Body of pancreas (tissue), 4 donors: ENCODE measurements around the gene TSEN34.

Experiments
- CTCF ChIP-seq, 7 experiments: fragments of 450-650 bp in 4 of 7; fragments of 200-600 bp in 3 of 7; sonication (generic) in 3 of 7; IDR thresholded peaks; one replicate each; pipeline ENCODE4 v1.5.1; 2016 to 2019; ENCODE audit warnings: antibody characterized with exemption in 7 of 7
- POLR2A ChIP-seq, 3 donors: fragments of 450-650 bp; IDR thresholded peaks; one replicate each; pipeline ENCODE4 v1.6.1; 2016; ENCODE audit warnings: antibody characterized with exemption in 3 of 3, mild to moderate bottlenecking in 2 of 3

DNA sequence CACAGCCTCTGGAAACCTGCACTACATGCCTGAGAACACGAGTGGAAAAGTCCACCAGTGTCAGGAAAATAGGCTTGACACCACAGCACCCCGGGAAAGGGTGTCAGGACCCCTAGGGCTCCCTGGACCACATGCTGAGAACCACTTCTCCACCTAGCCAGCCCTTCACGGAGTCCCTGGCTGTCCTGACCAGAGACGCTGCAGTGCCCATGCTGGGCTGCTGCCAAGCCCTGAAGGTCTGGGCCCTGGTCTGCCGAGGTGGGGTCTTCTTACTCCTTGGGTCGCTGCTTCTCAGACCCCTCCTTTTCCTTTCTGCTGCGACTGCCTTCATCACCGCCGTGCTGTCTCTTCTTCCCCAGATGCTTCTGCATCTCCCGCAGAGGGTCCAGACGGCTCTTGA lies 34.6 kb upstream of the TSEN34 start:
- TF ChIP-seq CTCF (IDR thresholded peaks at IDR 0.05) (no peak), POLR2A (IDR thresholded peaks at IDR 0.05) (no peak)
